SK-N-SH (cell line): Measurements from ENCODE around the gene CELF4. TPM values are rescaled to one million over a fixed set of nuclear protein-coding genes. Genes with fewer than 3 reads are reported as not detected.

Experiments used
- CTCF ChIA-PET: fragments of 300-600, 350-600 bp; formaldehyde crosslinking; extraction: SDS; loops from one replicate; lab custom pipeline; 2021; lab: Yijun Ruan, JAX
- POLR2A ChIA-PET: fragments of 350-600 bp; sonication (Branson Sonifier 250); formaldehyde crosslinking; extraction: SDS; loops from one replicate; lab custom pipeline; 2020; ENCODE audit warnings: antibody characterized with exemption, inconsistent platforms; lab: Yijun Ruan, JAX
- DNase-seq: peaks from one replicate; pipeline ENCODE4 v3.0.0; 2012
- H2AFZ ChIP-seq: fragments of 200-600 bp; sonication (generic); 2 replicates; pipeline ENCODE4 v1.8.1; 2016; ENCODE audit warnings: antibody characterized with exemption, mild to moderate bottlenecking, low read depth
- H3F3A ChIP-seq: fragments of 200-600 bp; sonication (generic); replicated peaks from 2 replicates; pipeline ENCODE3; 2016; ENCODE audit warnings: antibody characterized with exemption, mild to moderate bottlenecking; ENCODE audit not compliant: insufficient read depth
- H3K27ac ChIP-seq, 2 experiments: fragments of 200-500 bp in 1 of 2; fragments of 200-600 bp in 1 of 2; sonication (Bioruptor generic) in 1 of 2; sonication (generic), shearing (Covaris generic) in 1 of 2; 2 replicates each; pipeline versions ENCODE4 v1.5.1 to v1.6.1; 2014 to 2016; ENCODE audit warnings: low read depth in 2 of 2, inconsistent platforms in 1 of 2, low read length in 1 of 2, mild to moderate bottlenecking in 1 of 2, mixed read lengths in 1 of 2
- H3K27me3 ChIP-seq: fragments of 200-600 bp; sonication (generic), shearing (Covaris generic); 2 replicates; pipeline ENCODE4 v1.6.1; 2016; ENCODE audit warnings: mixed run types; ENCODE audit not compliant: insufficient read depth
- H3K36me3 ChIP-seq, 2 experiments: fragments of 200-500 bp in 1 of 2; fragments of 200-600 bp in 1 of 2; sonication (Bioruptor generic) in 1 of 2; sonication (generic) in 1 of 2; replicated peaks in 1 of 2; 2 replicates each; pipeline versions ENCODE3 to v1.5.1; 2014 to 2016; ENCODE audit warnings: low read length in 1 of 2, mild to moderate bottlenecking in 1 of 2; ENCODE audit not compliant: insufficient read depth in 2 of 2, control insufficient read depth in 1 of 2
- H3K4me1 ChIP-seq, 2 experiments: fragments of 200-500 bp in 1 of 2; fragments of 200-600 bp in 1 of 2; sonication (Bioruptor generic) in 1 of 2; sonication (generic), shearing (Covaris generic) in 1 of 2; 2 replicates each; pipeline versions ENCODE4 v1.5.1 to v1.6.1; 2014 to 2016; ENCODE audit warnings: low read depth in 1 of 2, low read length in 1 of 2, mixed run types in 1 of 2; ENCODE audit not compliant: insufficient read depth in 2 of 2, control insufficient read depth in 1 of 2
- H3K4me2 ChIP-seq: fragments of 200-600 bp; sonication (generic), shearing (Covaris generic); 2 replicates; pipeline ENCODE4 v1.6.1; 2017; ENCODE audit warnings: mixed run types
- H3K4me3 ChIP-seq, 2 experiments: fragments of 200-500 bp in 1 of 2; fragments of 200-600 bp in 1 of 2; sonication (Bioruptor generic) in 1 of 2; sonication (generic), shearing (Covaris generic) in 1 of 2; 2 replicates each; pipeline versions ENCODE4 v1.5.1 to v1.8.1; 2014 to 2016; ENCODE audit warnings: low read depth in 2 of 2, inconsistent platforms in 1 of 2, low read length in 1 of 2, mild to moderate bottlenecking in 1 of 2, mixed read lengths in 1 of 2, moderate library complexity in 1 of 2
- H3K79me2 ChIP-seq: fragments of 200-600 bp; sonication (generic); 2 replicates; pipeline ENCODE4 v1.8.1; 2017; ENCODE audit warnings: mild to moderate bottlenecking; ENCODE audit not compliant: insufficient read depth
- H3K9ac ChIP-seq: fragments of 200-600 bp; sonication (generic); 2 replicates; pipeline ENCODE4 v1.6.1; 2017; ENCODE audit warnings: mixed run types
- H3K9me2 ChIP-seq: fragments of 200-600 bp; sonication (generic); 2 replicates; pipeline ENCODE4 v1.6.1; 2017; ENCODE audit warnings: mixed run types
- H3K9me3 ChIP-seq: fragments of 200-600 bp; sonication (generic); 2 replicates; pipeline ENCODE4 v1.6.1; 2017; ENCODE audit warnings: mixed run types, mild to moderate bottlenecking, moderate library complexity
- H4K20me1 ChIP-seq: fragments of 200-600 bp; sonication (generic); 2 replicates; pipeline ENCODE4 v1.6.1; 2017; ENCODE audit warnings: mild to moderate bottlenecking, mixed run types; ENCODE audit not compliant: insufficient read depth
- CHD2 ChIP-seq: fragments of 150-350 bp; IDR thresholded peaks from 2 replicates; pipeline ENCODE4 v1.6.1; 2018; ENCODE audit warnings: low read length; ENCODE audit not compliant: partially characterized antibody
- EP300 ChIP-seq, 2 experiments: IDR thresholded peaks; 2 replicates each; pipeline versions ENCODE4 v1.4.0 to v1.6.1; 2012; ENCODE audit warnings: borderline replicate concordance in 1 of 2, low read depth in 1 of 2, low read length in 1 of 2
- FOSL2 ChIP-seq: IDR thresholded peaks from 2 replicates; pipeline ENCODE4 v1.4.0; 2012; ENCODE audit warnings: low read depth, mild to moderate bottlenecking, moderate library complexity, borderline replicate concordance
- FOXJ3 ChIP-seq: sonication (generic); formaldehyde crosslinking; IDR thresholded peaks from 2 replicates; pipeline ENCODE4 v1.5.1; 2020; ENCODE audit warnings: mild to moderate bottlenecking, missing genetic modification reagents
- FOXM1 ChIP-seq: IDR thresholded peaks from 2 replicates; pipeline ENCODE4 v1.4.0; 2012; ENCODE audit warnings: low read depth, mild to moderate bottlenecking
- JUND ChIP-seq: IDR thresholded peaks from 2 replicates; pipeline ENCODE4 v1.4.0; 2012
- MEF2A ChIP-seq: IDR thresholded peaks from 2 replicates; pipeline ENCODE4 v1.4.0; 2012; ENCODE audit warnings: low read depth, borderline replicate concordance
- NFIC ChIP-seq: IDR thresholded peaks from 2 replicates; pipeline ENCODE4 v1.4.0; 2012; ENCODE audit warnings: borderline replicate concordance
- NRF1 ChIP-seq: IDR thresholded peaks from 2 replicates; pipeline ENCODE4 v1.6.1; 2012; ENCODE audit warnings: low read depth, mild to moderate bottlenecking, low read length
- POLR2AphosphoS5 ChIP-seq: IDR thresholded peaks from 2 replicates; pipeline ENCODE4 v1.6.1; 2012; ENCODE audit warnings: low read depth, low read length
- RAD21 ChIP-seq: IDR thresholded peaks from 2 replicates; pipeline ENCODE4 v1.6.1; 2012; ENCODE audit warnings: mild to moderate bottlenecking, low read length
- RCOR1 ChIP-seq: fragments of 150-350 bp; IDR thresholded peaks from 2 replicates; pipeline ENCODE4 v1.6.1; 2017; ENCODE audit warnings: antibody characterized with exemption, low read length
- RXRA ChIP-seq: IDR thresholded peaks from 2 replicates; pipeline ENCODE4 v1.4.0; 2012; ENCODE audit warnings: low read depth, mild to moderate bottlenecking, borderline replicate concordance
- SMC3 ChIP-seq: IDR thresholded peaks from 2 replicates; pipeline ENCODE4 v1.6.1; 2012; ENCODE audit warnings: low read depth, low read length, improper control_type of control experiment
- TCF12 ChIP-seq: IDR thresholded peaks from 2 replicates; pipeline ENCODE4 v1.4.0; 2012
- YY1 ChIP-seq: IDR thresholded peaks from 2 replicates; pipeline ENCODE4 v1.4.0; 2012; ENCODE audit warnings: low read depth, mild to moderate bottlenecking
- WGBS: methylation state at CpG from one replicate; pipeline ENCODE4 v1.1.6; 2017; ENCODE audit warnings: low lambda C conversion rate; 5-methylcytosine and 5-hydroxymethylcytosine counted together
- polyA plus RNA-seq, 3 experiments: library from polyadenylated mRNA; depleted of rRNA; stranded (reverse); fragments of >200 nt; gene quantifications; 2 replicates each; pipeline ENCODE4 v1.2.3, GENCODE V29; 2012
- TF ChIP-seq, protein P1 (sequence below): fragments of 150-350 bp; IDR thresholded peaks from 2 replicates; pipeline ENCODE4 v1.6.1; 2017; ENCODE audit warnings: antibody characterized with exemption, low read length, low read depth, borderline replicate concordance
- TF ChIP-seq, protein P2 (sequence below): IDR thresholded peaks from 2 replicates; pipeline ENCODE4 v1.4.0; 2012; ENCODE audit warnings: low read depth, borderline replicate concordance
- TF ChIP-seq, protein P3 (sequence below): IDR thresholded peaks from 2 replicates; pipeline ENCODE4 v1.4.0; 2012; ENCODE audit warnings: low read depth, borderline replicate concordance
- TF ChIP-seq, protein P4 (sequence below): IDR thresholded peaks from 2 replicates; pipeline ENCODE4 v1.6.1; 2012; ENCODE audit warnings: mild to moderate bottlenecking, low read depth, low read length, moderate library complexity
- TF ChIP-seq, protein P5 (sequence below): IDR thresholded peaks from 2 replicates; pipeline ENCODE4; 2012

The CELF4 gene
- polyA plus RNA-seq, 1 of the 3 experiments (the other 2 are of a cell fraction): 0.26 TPM

DNA sequence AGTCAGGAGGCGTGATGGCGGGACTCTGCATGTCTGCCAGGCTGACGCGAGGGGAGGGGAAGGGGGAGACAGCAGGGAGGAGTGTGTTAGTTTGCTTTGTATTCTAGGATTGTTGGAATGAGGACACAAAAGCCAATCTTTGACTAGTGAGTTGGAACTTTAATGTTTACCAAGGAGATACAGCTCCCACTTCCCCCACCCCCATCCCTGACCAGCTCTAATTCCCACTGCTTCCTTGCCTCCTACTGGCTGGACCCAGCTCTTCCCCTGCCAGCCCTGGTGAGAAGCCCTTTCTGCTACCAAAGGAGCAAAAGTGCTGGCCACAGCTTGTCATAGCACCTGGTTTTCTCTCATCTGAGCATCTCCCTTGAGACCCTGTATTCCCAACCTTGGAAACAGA, 84.5 kb downstream of the CELF4 start (continued):
- TF ChIP-seq, protein P1, sequence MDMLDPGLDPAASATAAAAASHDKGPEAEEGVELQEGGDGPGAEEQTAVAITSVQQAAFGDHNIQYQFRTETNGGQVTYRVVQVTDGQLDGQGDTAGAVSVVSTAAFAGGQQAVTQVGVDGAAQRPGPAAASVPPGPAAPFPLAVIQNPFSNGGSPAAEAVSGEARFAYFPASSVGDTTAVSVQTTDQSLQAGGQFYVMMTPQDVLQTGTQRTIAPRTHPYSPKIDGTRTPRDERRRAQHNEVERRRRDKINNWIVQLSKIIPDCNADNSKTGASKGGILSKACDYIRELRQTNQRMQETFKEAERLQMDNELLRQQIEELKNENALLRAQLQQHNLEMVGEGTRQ: no peak
- TF ChIP-seq EP300 (IDR thresholded peaks at IDR 0.05; ENCODE audit: borderline replicate concordance in 1 of 2, low read depth in 1 of 2, low read length in 1 of 2) (no peak), JUND (no peak), FOXM1 (no peak), NFIC (no peak), NRF1 (no peak), SMC3 (no peak), RCOR1 (no peak), TCF12 (no peak), MEF2A (no peak), FOSL2 (no peak)
- TF ChIP-seq, all 33 proteins: peak for 0

DNA sequence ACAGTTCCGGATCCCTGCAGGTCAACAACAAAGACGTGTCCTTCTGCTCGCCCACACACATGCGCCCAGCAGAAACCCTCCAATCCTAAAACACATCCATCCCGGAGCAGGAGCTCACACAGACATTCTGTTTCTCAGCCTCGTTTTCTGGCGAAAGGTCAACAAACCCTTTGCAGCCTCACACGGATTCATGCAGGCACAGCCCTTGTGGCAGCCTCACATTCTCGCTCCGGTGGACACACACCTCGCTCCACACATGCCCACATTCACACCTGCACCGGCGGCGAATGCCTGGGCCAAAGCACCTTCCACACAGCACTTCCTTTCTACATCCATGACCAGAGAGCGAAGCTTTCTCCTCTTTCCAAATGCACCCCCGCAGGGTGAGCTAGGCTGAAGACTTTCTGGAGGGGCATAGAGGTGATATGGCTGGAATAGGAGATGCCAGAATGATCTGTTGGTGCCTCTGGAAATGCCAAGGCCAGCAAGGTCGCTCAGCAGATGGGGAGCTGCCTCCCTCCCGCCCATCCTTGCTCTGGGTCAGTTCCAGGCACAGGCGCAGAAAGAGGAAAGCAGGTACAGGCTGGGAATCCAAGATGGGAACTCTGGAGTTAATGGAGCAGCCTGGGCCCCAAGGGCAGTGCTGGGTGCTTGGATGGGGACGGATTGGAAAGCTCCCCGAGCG, 88.8 kb downstream of the CELF4 start:
- WGBS: 37% methylated on average over 22 of the region's 22 CpGs
- H3K79me2 ChIP-seq: no peaks in the 10 kb centered on the region
- ChIA-PET POLR2A (no interaction called here), CTCF (interaction anchor here (0.8 to 1.3 kb wide), 8 partner anchors 11 to 71 kb away, joined by 3 to 6 read pairs (median 3); no protein-coding TSS in a partner anchor)
- no peak overlapping the region; a peak in 1 of 4 replicates for H3K27ac ChIP-seq
- no peak overlapping the region for H3K9ac ChIP-seq
- no peaks in the 10 kb centered on the region for H3K9me2 ChIP-seq
- H2AFZ ChIP-seq: no peak overlapping the region
- no peaks in the 10 kb centered on the region for H3K9me3 ChIP-seq
- no peak for DNase-seq
- H3K4me1 ChIP-seq: peaks cover 0 to 28% of the 10 kb centered on the region in 2 experiments; a peak in 2 of 4 replicates
- 0 out of 4 replicates have a peak overlapping the region, but pooled peaks of 1 of the 2 experiments have one; percentile 37 for H3K4me3 ChIP-seq
- H4K20me1 ChIP-seq: no peaks in the 10 kb centered on the region
- no peak overlapping the region for H3K4me2 ChIP-seq
- no peaks in the 10 kb centered on the region for H3K27me3 ChIP-seq
- no peaks in the 10 kb centered on the region for H3K36me3 ChIP-seq
- no peaks in the 10 kb centered on the region for H3F3A ChIP-seq
- TF ChIP-seq RXRA (no peak), RAD21 (no peak), EP300 (IDR thresholded peaks at IDR 0.05; ENCODE audit: borderline replicate concordance in 1 of 2, low read depth in 1 of 2, low read length in 1 of 2) (no peak), YY1 (no peak), MEF2A (no peak), FOXJ3 (CRISPR knock-in tag) (no peak), FOSL2 (no peak), CHD2 (no peak), FOXM1 (no peak), POLR2AphosphoS5 (no peak)
- TF ChIP-seq, protein P2, sequence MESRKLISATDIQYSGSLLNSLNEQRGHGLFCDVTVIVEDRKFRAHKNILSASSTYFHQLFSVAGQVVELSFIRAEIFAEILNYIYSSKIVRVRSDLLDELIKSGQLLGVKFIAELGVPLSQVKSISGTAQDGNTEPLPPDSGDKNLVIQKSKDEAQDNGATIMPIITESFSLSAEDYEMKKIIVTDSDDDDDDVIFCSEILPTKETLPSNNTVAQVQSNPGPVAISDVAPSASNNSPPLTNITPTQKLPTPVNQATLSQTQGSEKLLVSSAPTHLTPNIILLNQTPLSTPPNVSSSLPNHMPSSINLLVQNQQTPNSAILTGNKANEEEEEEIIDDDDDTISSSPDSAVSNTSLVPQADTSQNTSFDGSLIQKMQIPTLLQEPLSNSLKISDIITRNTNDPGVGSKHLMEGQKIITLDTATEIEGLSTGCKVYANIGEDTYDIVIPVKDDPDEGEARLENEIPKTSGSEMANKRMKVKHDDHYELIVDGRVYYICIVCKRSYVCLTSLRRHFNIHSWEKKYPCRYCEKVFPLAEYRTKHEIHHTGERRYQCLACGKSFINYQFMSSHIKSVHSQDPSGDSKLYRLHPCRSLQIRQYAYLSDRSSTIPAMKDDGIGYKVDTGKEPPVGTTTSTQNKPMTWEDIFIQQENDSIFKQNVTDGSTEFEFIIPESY: no peak
- TF ChIP-seq, protein P1: no peak
- TF ChIP-seq, protein P3, sequence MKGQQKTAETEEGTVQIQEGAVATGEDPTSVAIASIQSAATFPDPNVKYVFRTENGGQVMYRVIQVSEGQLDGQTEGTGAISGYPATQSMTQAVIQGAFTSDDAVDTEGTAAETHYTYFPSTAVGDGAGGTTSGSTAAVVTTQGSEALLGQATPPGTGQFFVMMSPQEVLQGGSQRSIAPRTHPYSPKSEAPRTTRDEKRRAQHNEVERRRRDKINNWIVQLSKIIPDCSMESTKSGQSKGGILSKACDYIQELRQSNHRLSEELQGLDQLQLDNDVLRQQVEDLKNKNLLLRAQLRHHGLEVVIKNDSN: no peak
- TF ChIP-seq, protein P4, sequence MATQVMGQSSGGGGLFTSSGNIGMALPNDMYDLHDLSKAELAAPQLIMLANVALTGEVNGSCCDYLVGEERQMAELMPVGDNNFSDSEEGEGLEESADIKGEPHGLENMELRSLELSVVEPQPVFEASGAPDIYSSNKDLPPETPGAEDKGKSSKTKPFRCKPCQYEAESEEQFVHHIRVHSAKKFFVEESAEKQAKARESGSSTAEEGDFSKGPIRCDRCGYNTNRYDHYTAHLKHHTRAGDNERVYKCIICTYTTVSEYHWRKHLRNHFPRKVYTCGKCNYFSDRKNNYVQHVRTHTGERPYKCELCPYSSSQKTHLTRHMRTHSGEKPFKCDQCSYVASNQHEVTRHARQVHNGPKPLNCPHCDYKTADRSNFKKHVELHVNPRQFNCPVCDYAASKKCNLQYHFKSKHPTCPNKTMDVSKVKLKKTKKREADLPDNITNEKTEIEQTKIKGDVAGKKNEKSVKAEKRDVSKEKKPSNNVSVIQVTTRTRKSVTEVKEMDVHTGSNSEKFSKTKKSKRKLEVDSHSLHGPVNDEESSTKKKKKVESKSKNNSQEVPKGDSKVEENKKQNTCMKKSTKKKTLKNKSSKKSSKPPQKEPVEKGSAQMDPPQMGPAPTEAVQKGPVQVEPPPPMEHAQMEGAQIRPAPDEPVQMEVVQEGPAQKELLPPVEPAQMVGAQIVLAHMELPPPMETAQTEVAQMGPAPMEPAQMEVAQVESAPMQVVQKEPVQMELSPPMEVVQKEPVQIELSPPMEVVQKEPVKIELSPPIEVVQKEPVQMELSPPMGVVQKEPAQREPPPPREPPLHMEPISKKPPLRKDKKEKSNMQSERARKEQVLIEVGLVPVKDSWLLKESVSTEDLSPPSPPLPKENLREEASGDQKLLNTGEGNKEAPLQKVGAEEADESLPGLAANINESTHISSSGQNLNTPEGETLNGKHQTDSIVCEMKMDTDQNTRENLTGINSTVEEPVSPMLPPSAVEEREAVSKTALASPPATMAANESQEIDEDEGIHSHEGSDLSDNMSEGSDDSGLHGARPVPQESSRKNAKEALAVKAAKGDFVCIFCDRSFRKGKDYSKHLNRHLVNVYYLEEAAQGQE: no peak
- TF ChIP-seq, protein P5, sequence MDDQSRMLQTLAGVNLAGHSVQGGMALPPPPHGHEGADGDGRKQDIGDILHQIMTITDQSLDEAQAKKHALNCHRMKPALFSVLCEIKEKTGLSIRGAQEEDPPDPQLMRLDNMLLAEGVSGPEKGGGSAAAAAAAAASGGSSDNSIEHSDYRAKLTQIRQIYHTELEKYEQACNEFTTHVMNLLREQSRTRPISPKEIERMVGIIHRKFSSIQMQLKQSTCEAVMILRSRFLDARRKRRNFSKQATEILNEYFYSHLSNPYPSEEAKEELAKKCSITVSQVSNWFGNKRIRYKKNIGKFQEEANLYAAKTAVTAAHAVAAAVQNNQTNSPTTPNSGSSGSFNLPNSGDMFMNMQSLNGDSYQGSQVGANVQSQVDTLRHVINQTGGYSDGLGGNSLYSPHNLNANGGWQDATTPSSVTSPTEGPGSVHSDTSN: no peak
